Limb (tissue), 2 donors: ENCODE measurements around the gene GPRIN3.

ENCODE experiments used
- DNase-seq, 2 donors: peaks; one replicate each; pipeline ENCODE4 v3.0.0-alpha.2; 2016; ENCODE audit errors: extremely low spot score in 2 of 2

GPRIN3 gene

GRCh38 chr4:89307446-89308160 lies at the start of gene GPRIN3:
Gene GPRIN3 (minus strand): TSS chr4:89307800. CDS start chr4:89250110, 57,690 bp downstream.
- peak; percentile 36 to 82 for DNase-seq

GRCh38 chr4:89357340-89357739 lies 49.7 kb upstream of the GPRIN3 start:
- no peak for DNase-seq

- DNase-seq = no peak
Observed at GRCh38 chr4:89356086-89356485, 48.5 kb upstream of the GPRIN3 start.

GRCh38 chr4:89353514-89353913 lies 45.9 kb upstream of the GPRIN3 start:
- no peak for DNase-seq

- DNase-seq = no peak
Observed at GRCh38 chr4:89352541-89352940, 44.9 kb upstream of the GPRIN3 start.

- DNase-seq = no peak
Observed at GRCh38 chr4:89351201-89351600, 43.6 kb upstream of the GPRIN3 start.

- no peak for DNase-seq
Observed at GRCh38 chr4:89347363-89348025, 39.9 kb upstream of the GPRIN3 start.

GRCh38 chr4:89344571-89344970 lies 37.0 kb upstream of the GPRIN3 start:
- DNase-seq = no peak

GRCh38 chr4:89338206-89338605 lies 30.6 kb upstream of the GPRIN3 start:
- no peak for DNase-seq

- DNase-seq = no peak
Observed at GRCh38 chr4:89337681-89338080, 30.1 kb upstream of the GPRIN3 start.

GRCh38 chr4:89336818-89337420 lies 29.3 kb upstream of the GPRIN3 start:
- no peak for DNase-seq

- no peak for DNase-seq
Observed at GRCh38 chr4:89334830-89335229, 27.2 kb upstream of the GPRIN3 start.

- DNase-seq = no peak
Observed at GRCh38 chr4:89334311-89334710, 26.7 kb upstream of the GPRIN3 start.

GRCh38 chr4:89331686-89332544 lies 24.3 kb upstream of the GPRIN3 start:
- no peak for DNase-seq

- no peak for DNase-seq
Observed at GRCh38 chr4:89331197-89331596, 23.6 kb upstream of the GPRIN3 start.

GRCh38 chr4:89329280-89329679 lies 21.7 kb upstream of the GPRIN3 start:
- no peak for DNase-seq

- DNase-seq = no peak
Observed at GRCh38 chr4:89324671-89325070, 17.1 kb upstream of the GPRIN3 start.

- DNase-seq = no peak
Observed at GRCh38 chr4:89322671-89323070, 15.1 kb upstream of the GPRIN3 start.

GRCh38 chr4:89319756-89320155 lies 12.2 kb upstream of the GPRIN3 start:
- DNase-seq = no peak

GRCh38 chr4:89316931-89317366 lies 9.3 kb upstream of the GPRIN3 start:
- DNase-seq = no peak

- no peak for DNase-seq
Observed at GRCh38 chr4:89316211-89316610, 8.6 kb upstream of the GPRIN3 start.

- no peak for DNase-seq
Observed at GRCh38 chr4:89314291-89314690, 6.7 kb upstream of the GPRIN3 start.
